OCI-LY7 (cell line): ENCODE data around the gene SEMA3F. TPM values are rescaled to one million over a fixed set of nuclear protein-coding genes. Genes with fewer than 3 reads are reported as not detected.
A peak's percentile ranks its signal among the peaks of the same experiment; 100 is the strongest.

ENCODE experiments used
- BruUV-seq: library from RNA; stranded (reverse); fragments of 400-500 nt; replicated peaks from 2 replicates; lab custom pipeline; 2021; lab: Mats Ljungman, UMichigan
- CTCF ChIA-PET: fragments of 300-600 bp; sonication (Branson Sonifier 250); formaldehyde crosslinking; loops from one replicate; lab custom pipeline; 2022; ENCODE audit warnings: antibody characterized with exemption; ENCODE audit not compliant: unreplicated experiment; lab: Charles Lee
- POLR2A ChIA-PET: fragments of 300-600 bp; sonication (Branson Sonifier 250); formaldehyde crosslinking; loops from one replicate; lab custom pipeline; 2022; ENCODE audit warnings: antibody characterized with exemption; lab: Charles Lee
- DNase-seq: peaks from one replicate; pipeline ENCODE4 v3.0.0-alpha.2; 2015; ENCODE audit warnings: low spot score
- H2AFZ ChIP-seq: fragments of 200-600 bp; sonication (generic), shearing (Covaris generic); 2 replicates; pipeline ENCODE4 v1.6.1; 2014; ENCODE audit warnings: mild to moderate bottlenecking, antibody characterized with exemption, low read length, moderate library complexity
- H3K27ac ChIP-seq: fragments of 200-600 bp; sonication (generic); 2 replicates; pipeline ENCODE4 v1.5.1; 2014; ENCODE audit warnings: mixed run types, low read depth, mild to moderate bottlenecking, moderate library complexity, low read length, inconsistent platforms; ENCODE audit not compliant: poor library complexity, severe bottlenecking
- H3K36me3 ChIP-seq: fragments of 200-600 bp; sonication (generic); 2 replicates; pipeline ENCODE4 v1.6.1; 2014; ENCODE audit warnings: mild to moderate bottlenecking, antibody characterized with exemption, low read length, moderate library complexity, mixed read lengths; ENCODE audit not compliant: insufficient read depth
- H3K4me1 ChIP-seq: fragments of 200-600 bp; sonication (generic); 2 replicates; pipeline ENCODE4 v1.5.1; 2014; ENCODE audit warnings: mild to moderate bottlenecking, low read length; ENCODE audit not compliant: insufficient read depth, poor library complexity, severe bottlenecking
- H3K4me2 ChIP-seq: fragments of 200-600 bp; sonication (generic); 2 replicates; pipeline ENCODE4 v1.6.1; 2014; ENCODE audit warnings: mild to moderate bottlenecking, low read length
- H3K4me3 ChIP-seq: fragments of 200-600 bp; sonication (generic); 2 replicates; pipeline ENCODE4 v1.5.1; 2014; ENCODE audit warnings: mild to moderate bottlenecking, low read depth, low read length; ENCODE audit not compliant: poor library complexity, severe bottlenecking
- H3K79me2 ChIP-seq: fragments of 200-600 bp; sonication (generic); 2 replicates; pipeline ENCODE4 v1.6.1; 2016; ENCODE audit warnings: low read depth, mild to moderate bottlenecking, low read length, moderate library complexity, mixed read lengths; ENCODE audit not compliant: insufficient read depth
- H3K9me2 ChIP-seq: fragments of 200-600 bp; sonication (generic); 2 replicates; pipeline ENCODE4 v1.6.1; 2016; ENCODE audit warnings: mild to moderate bottlenecking, low read length, mixed read lengths; ENCODE audit not compliant: insufficient read depth
- H3K9me3 ChIP-seq: fragments of 200-600 bp; sonication (generic); 2 replicates; pipeline ENCODE4 v1.6.1; 2014; ENCODE audit warnings: mild to moderate bottlenecking, mixed run types, low read length, mixed read lengths
- H4K20me1 ChIP-seq: fragments of 200-600 bp; sonication (generic); 2 replicates; pipeline ENCODE4 v1.6.1; 2014; ENCODE audit warnings: mild to moderate bottlenecking, antibody characterized with exemption, low read length, moderate library complexity, mixed read lengths; ENCODE audit not compliant: insufficient read depth
- CTCF ChIP-seq: fragments of 200-600 bp; sonication (generic); conservative IDR thresholded peaks from 2 replicates; pipeline ENCODE4 v1.5.1; 2014; ENCODE audit warnings: mild to moderate bottlenecking, antibody characterized with exemption, low read length, moderate library complexity, mixed read lengths
- EZH2phosphoT487 ChIP-seq: fragments of 200-600 bp; sonication (generic); IDR thresholded peaks from 2 replicates; pipeline ENCODE4 v1.6.1; 2018; ENCODE audit warnings: low read depth, borderline replicate concordance, mild to moderate bottlenecking, mixed run types, antibody characterized with exemption, low read length, moderate library complexity, mixed read lengths
- intact Hi-C: fragments of 100-400 bp; cut with micrococcal nuclease; formaldehyde crosslinking; loops from one replicate; pipeline ENCODE4 v1.10.0; 2022; ENCODE audit not compliant: unreplicated experiment
- microRNA-seq: library from miRNA; unstranded; fragments of <30 nt; microRNA quantifications from one replicate; pipeline ENCODE4 v1.2.0, GENCODE V29; 2022; ENCODE audit warnings: borderline replicate concordance
- small RNA-seq: library from RNA; depleted of rRNA; stranded (forward); fragments of <200 nt; gene quantifications from one replicate; pipeline ENCODE3, GENCODE V24; 2014
- total RNA-seq, 2 experiments: library from RNA; depleted of rRNA in 1 of 2; stranded (reverse); fragments of >200 nt in 1 of 2; shearing (Covaris generic) in 1 of 2; gene quantifications; 2 replicates each; pipeline ENCODE4 v1.2.3, GENCODE V29; 2014 to 2022

Gene SEMA3F
- total RNA-seq, 2 experiments from 2014 or later, result 0.84 TPM; not detected in 1

- Histone ChIP-seq H3K79me2 (peaks cover 71% of the 10 kb centered on the region), H3K4me1 (peaks cover 68% of the 10 kb centered on the region), H3K27ac (peak overlapping the region; percentile 64), H3K9me3 (no peaks in the 10 kb centered on the region), H4K20me1 (peaks cover 10% of the 10 kb centered on the region; the same call in 1 of the 2 replicates), H3K36me3 (peaks cover 33% of the 10 kb centered on the region; the same call in 1 of the 2 replicates), H2AFZ (no peak overlapping the region), H3K4me3 (peak overlapping the region; percentile 80), H3K4me2 (peak overlapping the region; percentile 87), H3K9me2 (no peaks in the 10 kb centered on the region)
- no peak for TF ChIP-seq CTCF
- no peak for TF ChIP-seq EZH2phosphoT487
- DNase-seq, result no peak
- POLR2A ChIA-PET, result interaction anchor here (1.0 kb wide), 1 partner anchor 9 kb away, joined by 3 read pairs; no protein-coding TSS in a partner anchor
- intact Hi-C loops, result loop anchor here (5.0 kb wide), 2 partner anchors 99 to 329 kb away; partner anchors contain the start of genes C3orf18 and HEMK1
- CTCF ChIA-PET, result no interaction called here
- BruUV-seq, result no TSS peak
These were observed 83.5 kb downstream of the SEMA3F start for GRCh38 chr3:50238549-50239026.

Small RNA genes lying within 50 kb of the gene (microRNA-seq; reads per million reads assigned to microRNA genes)
- gene MIR566 (not detected), gene MIR5787 (not detected)

Small RNA genes lying within 50 kb of the gene (small RNA-seq; reads per million reads assigned to genes)
- gene MIR566, result not detected
- gene MIR5787, result not detected

Other genes with a start within 250 kb of the SEMA3F start
- gene MON1A, start 225.5 kb upstream of the SEMA3F start, total RNA-seq (2014; rRNA removed; shearing (Covaris generic)), result 6.7 and 7.3 TPM in 2 replicates
- gene MON1A, start 225.5 kb upstream of the SEMA3F start, total RNA-seq (2022), result 10.4 and 11.3 TPM in 2 replicates
- 83.7 and 134 TPM in 2 replicates for gene RBM6, start 215.2 kb upstream of the SEMA3F start, total RNA-seq (2014; rRNA removed; shearing (Covaris generic))
- gene RBM6, start 215.2 kb upstream of the SEMA3F start, total RNA-seq (2022), result 173 and 185 TPM in 2 replicates
- gene RBM5, start 66.4 kb upstream of the SEMA3F start, total RNA-seq (2014; rRNA removed; shearing (Covaris generic)), result 139 and 192 TPM in 2 replicates
- 197 and 223 TPM in 2 replicates for gene RBM5, start 66.4 kb upstream of the SEMA3F start, total RNA-seq (2022)
- gene GNAT1, start 36.3 kb downstream of the SEMA3F start, total RNA-seq (2014; rRNA removed; shearing (Covaris generic)), result not detected in 2 replicates
- gene GNAT1, start 36.3 kb downstream of the SEMA3F start, total RNA-seq (2022), result not detected in 2 replicates
- not detected in 2 replicates for gene SLC38A3, start 49.9 kb downstream of the SEMA3F start, total RNA-seq (2014; rRNA removed; shearing (Covaris generic))
- not detected in 2 replicates for gene SLC38A3, start 49.9 kb downstream of the SEMA3F start, total RNA-seq (2022)
- 165 and 190 TPM in 2 replicates for gene GNAI2, start 80.9 kb downstream of the SEMA3F start, total RNA-seq (2014; rRNA removed; shearing (Covaris generic))
- 256 and 266 TPM in 2 replicates for gene GNAI2, start 80.9 kb downstream of the SEMA3F start, total RNA-seq (2022)
- 0.10 and 0.28 TPM in 2 replicates for gene SEMA3B, start 113.8 kb downstream of the SEMA3F start, total RNA-seq (2014; rRNA removed; shearing (Covaris generic))
- 0.82 and 1.2 TPM in 2 replicates for gene SEMA3B, start 113.8 kb downstream of the SEMA3F start, total RNA-seq (2022)
- not detected in 2 replicates for gene LSMEM2, start 123.8 kb downstream of the SEMA3F start, total RNA-seq (2014; rRNA removed; shearing (Covaris generic))
- not detected in 2 replicates for gene LSMEM2, start 123.8 kb downstream of the SEMA3F start, total RNA-seq (2022)
- gene IFRD2, start 137.1 kb downstream of the SEMA3F start, total RNA-seq (2014; rRNA removed; shearing (Covaris generic)), result 73.1 and 95.5 TPM in 2 replicates
- gene IFRD2, start 137.1 kb downstream of the SEMA3F start, total RNA-seq (2022), result 93.3 and 97.3 TPM in 2 replicates
- gene HYAL3, start 144.1 kb downstream of the SEMA3F start, total RNA-seq (2014; rRNA removed; shearing (Covaris generic)), result 1.2 and 2.7 TPM in 2 replicates
- 3.5 and 4.4 TPM in 2 replicates for gene HYAL3, start 144.1 kb downstream of the SEMA3F start, total RNA-seq (2022)
- gene NAA80, start 144.1 kb downstream of the SEMA3F start, total RNA-seq (2014; rRNA removed; shearing (Covaris generic)), result 13.6 and 18.7 TPM in 2 replicates
- 18.7 and 21.7 TPM in 2 replicates for gene NAA80, start 144.1 kb downstream of the SEMA3F start, total RNA-seq (2022)
- gene HYAL1, start 148.2 kb downstream of the SEMA3F start, total RNA-seq (2014; rRNA removed; shearing (Covaris generic)), result 0.85 and 2.8 TPM in 2 replicates
- 0.33 and 0.36 TPM in 2 replicates for gene HYAL1, start 148.2 kb downstream of the SEMA3F start, total RNA-seq (2022)
- gene HYAL2, start 167.4 kb downstream of the SEMA3F start, total RNA-seq (2014; rRNA removed; shearing (Covaris generic)), result 15.3 and 19.7 TPM in 2 replicates
- 7.6 and 7.7 TPM in 2 replicates for gene HYAL2, start 167.4 kb downstream of the SEMA3F start, total RNA-seq (2022)
- gene TUSC2, start 172.9 kb downstream of the SEMA3F start, total RNA-seq (2014; rRNA removed; shearing (Covaris generic)), result 24.5 and 26.9 TPM in 2 replicates
- 20.2 and 20.4 TPM in 2 replicates for gene TUSC2, start 172.9 kb downstream of the SEMA3F start, total RNA-seq (2022)
- 35.8 and 36.0 TPM in 2 replicates for gene RASSF1, start 185.5 kb downstream of the SEMA3F start, total RNA-seq (2014; rRNA removed; shearing (Covaris generic))
- gene RASSF1, start 185.5 kb downstream of the SEMA3F start, total RNA-seq (2022), result 33.0 and 33.9 TPM in 2 replicates
- 1.7 and 1.8 TPM in 2 replicates for gene ZMYND10, start 190.4 kb downstream of the SEMA3F start, total RNA-seq (2014; rRNA removed; shearing (Covaris generic))
- 2.8 and 3.0 TPM in 2 replicates for gene ZMYND10, start 190.4 kb downstream of the SEMA3F start, total RNA-seq (2022)
- gene NPRL2, start 195.5 kb downstream of the SEMA3F start, total RNA-seq (2014; rRNA removed; shearing (Covaris generic)), result 38.6 and 52.5 TPM in 2 replicates
- gene NPRL2, start 195.5 kb downstream of the SEMA3F start, total RNA-seq (2022), result 27.9 and 36.0 TPM in 2 replicates
- gene CYB561D2, start 195.5 kb downstream of the SEMA3F start, total RNA-seq (2014; rRNA removed; shearing (Covaris generic)), result 16.2 and 28.0 TPM in 2 replicates
- 17.8 and 18.7 TPM in 2 replicates for gene CYB561D2, start 195.5 kb downstream of the SEMA3F start, total RNA-seq (2022)
- 14.5 and 18.9 TPM in 2 replicates for gene TMEM115, start 204.2 kb downstream of the SEMA3F start, total RNA-seq (2014; rRNA removed; shearing (Covaris generic))
- 16.2 and 17.1 TPM in 2 replicates for gene TMEM115, start 204.2 kb downstream of the SEMA3F start, total RNA-seq (2022)